Sigmoid colon (tissue), 4 donors: ENCODE data around the gene CHRNA4.

Source experiments
- CTCF ChIP-seq, 4 experiments: fragments of 450-650 bp in 3 of 4; fragments of 200-600 bp in 1 of 4; IDR thresholded peaks; one replicate each; pipeline ENCODE4 v1.5.1; 2016 to 2019; ENCODE audit warnings: antibody characterized with exemption in 4 of 4, mild to moderate bottlenecking in 3 of 4, moderate library complexity in 2 of 4
- EP300 ChIP-seq, 4 donors: sonication (generic); formaldehyde crosslinking; IDR thresholded peaks; one replicate each; pipeline ENCODE4 v1.6.1; 2017; ENCODE audit warnings: antibody characterized with exemption in 4 of 4
- POLR2A ChIP-seq, 2 donors: fragments of 450-650 bp; IDR thresholded peaks; one replicate each; pipeline ENCODE4 v1.6.1; 2016; ENCODE audit warnings: antibody characterized with exemption in 2 of 2, mild to moderate bottlenecking in 2 of 2, moderate library complexity in 2 of 2

- TF ChIP-seq POLR2A (IDR thresholded peaks at IDR 0.05) (no peak), CTCF (IDR thresholded peaks at IDR 0.05) (no peak), EP300 (IDR thresholded peaks at IDR 0.05) (no peak)
Measured at GRCh38 chr20:63356511-63356910, 4.6 kb downstream of the CHRNA4 start.
